Endothelial cell of umbilical vein (primary cell): Measurements from ENCODE around the gene SERPINC1. TPM values are rescaled to one million over a fixed set of nuclear protein-coding genes. Genes with fewer than 3 reads are reported as not detected.

Source experiments
- BruUV-seq: library from RNA; stranded (reverse); fragments of 400-500 nt; replicated peaks from 2 replicates; lab custom pipeline; 2021; lab: Mats Ljungman, UMichigan
- CTCF ChIA-PET: fragments of 300-600, 350-600 bp; sonication (Branson Sonifier 250); formaldehyde crosslinking; loops from one replicate; lab custom pipeline; 2021; ENCODE audit warnings: antibody characterized with exemption, inconsistent platforms; lab: Charles Lee
- POLR2A ChIA-PET: fragments of 300-600, 350-600 bp; sonication (Branson Sonifier 250); formaldehyde crosslinking; loops from one replicate; lab custom pipeline; 2021; ENCODE audit warnings: antibody characterized with exemption, inconsistent platforms; lab: Charles Lee
- DNase-seq: peaks from one replicate; pipeline ENCODE4 v3.0.0-alpha.2; 2011; ENCODE audit warnings: low read depth, low spot score
- FAIRE-seq: peaks from 2 replicates; lab custom pipeline; 2011; peaks lifted over from hg19 to GRCh38; lab: Jason Lieb, UNC
- H2AFZ ChIP-seq: 2 replicates; pipeline ENCODE4 v1.6.0; 2012; ENCODE audit warnings: low read depth, low read length, control low read depth, inconsistent platforms
- H3K27ac ChIP-seq: 2 replicates; pipeline ENCODE4 v1.5.1; 2011; ENCODE audit warnings: low read depth, mild to moderate bottlenecking, control low read depth, low read length, moderate library complexity; ENCODE audit not compliant: insufficient read depth
- H3K27me3 ChIP-seq, 2 experiments: 2 replicates each; pipeline versions ENCODE4 v1.6.0 to v1.6.1; 2011; ENCODE audit warnings: low read length in 2 of 2, mixed read lengths in 1 of 2; ENCODE audit not compliant: control insufficient read depth in 2 of 2, insufficient read depth in 2 of 2
- H3K36me3 ChIP-seq, 2 experiments: 2 replicates in 1 of 2; 3 replicates in 1 of 2; pipeline ENCODE4 v1.5.1; 2011; ENCODE audit warnings: low read length in 2 of 2, mild to moderate bottlenecking in 1 of 2, moderate library complexity in 1 of 2; ENCODE audit not compliant: control insufficient read depth in 2 of 2, insufficient read depth in 2 of 2; ENCODE audit errors: extremely low read depth in 1 of 2
- H3K4me1 ChIP-seq: 3 replicates; pipeline ENCODE4 v1.5.1; 2011; ENCODE audit warnings: mild to moderate bottlenecking, low read length; ENCODE audit not compliant: control insufficient read depth, insufficient read depth; ENCODE audit errors: extremely low read depth
- H3K4me2 ChIP-seq: 2 replicates; pipeline ENCODE4 v1.6.1; 2011; ENCODE audit warnings: low read length, control low read depth, mixed read lengths; ENCODE audit not compliant: insufficient read depth
- H3K4me3 ChIP-seq, 3 experiments: fragments of 200-600 bp in 1 of 3; sonication (generic), shearing (Covaris generic) in 1 of 3; replicated peaks in 1 of 3; 2 replicates each; pipeline ENCODE4 v1.5.1; 2011 to 2016; ENCODE audit warnings: control low read depth in 3 of 3, low read length in 3 of 3, mild to moderate bottlenecking in 2 of 3, inconsistent platforms in 1 of 3, low read depth in 1 of 3, moderate library complexity in 1 of 3; ENCODE audit not compliant: insufficient read depth in 1 of 3
- H3K79me2 ChIP-seq: 2 replicates; pipeline ENCODE4 v1.6.0; 2012; ENCODE audit warnings: low read length, inconsistent platforms; ENCODE audit not compliant: control insufficient read depth, insufficient read depth
- H3K9ac ChIP-seq: replicated peaks from 2 replicates; pipeline ENCODE3; 2011; ENCODE audit warnings: low read length, control low read depth; ENCODE audit not compliant: insufficient read depth; ENCODE audit errors: extremely low read depth
- H3K9me1 ChIP-seq: replicated peaks from 3 replicates; pipeline ENCODE4 v1.6.0; 2011; ENCODE audit warnings: mild to moderate bottlenecking, low read length; ENCODE audit not compliant: control insufficient read depth, insufficient read depth; ENCODE audit errors: extremely low read depth
- H3K9me3 ChIP-seq: replicated peaks from 2 replicates; pipeline ENCODE4 v1.5.1; 2012; ENCODE audit warnings: low read length, inconsistent platforms; ENCODE audit not compliant: control insufficient read depth, insufficient read depth
- H4K20me1 ChIP-seq: replicated peaks from 2 replicates; pipeline ENCODE3; 2011; ENCODE audit warnings: mild to moderate bottlenecking, low read length; ENCODE audit not compliant: control insufficient read depth, insufficient read depth; ENCODE audit errors: extremely low read depth
- EZH2 ChIP-seq: IDR thresholded peaks from 2 replicates; pipeline ENCODE4 v1.6.1; 2012; ENCODE audit warnings: borderline replicate concordance, low read depth, mild to moderate bottlenecking, moderate library complexity, low read length, inconsistent platforms; ENCODE audit not compliant: severe bottlenecking
- FOS ChIP-seq: IDR thresholded peaks from 2 replicates; pipeline ENCODE4 v1.6.1; 2011; ENCODE audit warnings: mild to moderate bottlenecking, low read length, moderate library complexity, borderline replicate concordance; ENCODE audit not compliant: insufficient read depth
- JUN ChIP-seq: IDR thresholded peaks from 2 replicates; pipeline ENCODE4 v1.6.1; 2011; ENCODE audit warnings: borderline replicate concordance, low read depth; ENCODE audit not compliant: insufficient read length, insufficient read depth
- MAX ChIP-seq: IDR thresholded peaks from 2 replicates; pipeline ENCODE4 v1.6.1; 2011; ENCODE audit not compliant: insufficient read depth, insufficient read length
- POLR2AphosphoS5 ChIP-seq: IDR thresholded peaks from 2 replicates; pipeline ENCODE4 v1.6.1; 2012; ENCODE audit warnings: low read depth, mild to moderate bottlenecking, control low read depth, low read length, moderate library complexity; ENCODE audit not compliant: insufficient read depth
- dilution Hi-C: fragments of 300-500 bp; cut with MboI; formaldehyde crosslinking; loops from one replicate; pipeline ENCODE4 v1.15.0; 2019; ENCODE audit warnings: low sequenced_read_pairs; ENCODE audit not compliant: extremely low pct_ligation_motif_present
- intact Hi-C: fragments of 100-400 bp; cut with micrococcal nuclease; formaldehyde crosslinking; loops from one replicate; pipeline ENCODE4 v1.10.0; 2022
- polyA plus RNA-seq, 4 experiments: library from polyadenylated mRNA; depleted of rRNA in 3 of 4; stranded (reverse) in 3 of 4; unstranded in 1 of 4; fragments of >200 nt; gene quantifications; 2 replicates each; pipeline versions ENCODE4 v1.2.1 to v1.2.3, GENCODE V29; 2011 to 2012; ENCODE audit warnings: missing spikeins in 1 of 4
- total RNA-seq: library from RNA; stranded (reverse); gene quantifications from 2 replicates; pipeline ENCODE4 v1.2.3, GENCODE V29; 2021

SERPINC1 gene
- total and polyA plus RNA-seq, 2 donors (not counting 3 experiments of a cell fraction or from before 2014, with no cell fraction given): 0.06 to 0.35 TPM

GRCh38 chr1:173867141-173867752 lies 49.9 kb downstream of the SERPINC1 start:
- FAIRE-seq: peak; percentile 64
- peak overlapping the region; percentile 74 for H3K9ac ChIP-seq
- H3K4me2 ChIP-seq: peak overlapping the region; percentile 95
- TSS peak; percentile 57 for BruUV-seq
- peak overlapping the region; percentile 36 to 99 (median 90) for H3K4me3 ChIP-seq
- POLR2A ChIA-PET: interaction anchor here (0.7 to 2.5 kb wide), 3 partner anchors 14 to 43 kb away, joined by 3 to 18 read pairs (median 4); partner anchors contain the start of genes CENPL and DARS2
- dilution Hi-C loops (no loop called here), intact Hi-C loops (loop anchor here (5.0 kb wide), 2 partner anchors 1120 to 1130 kb away; partner anchors contain the start of gene CACYBP)
- peak overlapping the region; percentile 45 for H3K27ac ChIP-seq
- CTCF ChIA-PET: no interaction called here
- peaks cover 37% of the 10 kb centered on the region for H3K79me2 ChIP-seq
- no peaks in the 10 kb centered on the region for H3K27me3 ChIP-seq
- DNase-seq: no peak
- peaks cover 48% of the 10 kb centered on the region for H3K4me1 ChIP-seq
- TF ChIP-seq EZH2: no peak
- TF ChIP-seq MAX: peak; percentile 32
- no peak overlapping the region for H2AFZ ChIP-seq
- H3K9me3 ChIP-seq: no peaks in the 10 kb centered on the region
- H3K36me3 ChIP-seq: peaks cover 18 to 40% of the 10 kb centered on the region in 2 experiments
- no peaks in the 10 kb centered on the region for H3K9me1 ChIP-seq
- H4K20me1 ChIP-seq: peaks cover 8% of the 10 kb centered on the region

- H3K4me2 ChIP-seq: peak overlapping the region; percentile 95
- peaks cover 8% of the 10 kb centered on the region for H4K20me1 ChIP-seq
- peak overlapping the region; percentile 74 for H3K9ac ChIP-seq
- TF ChIP-seq POLR2AphosphoS5: peak; percentile 14
- no peak for TF ChIP-seq FOS
- no peak for TF ChIP-seq JUN
- intact Hi-C loops (loop anchor here (5.0 kb wide), 2 partner anchors 1119 to 1131 kb away; partner anchors contain the start of gene CACYBP), dilution Hi-C loops (no loop called here)
- no TSS peak for BruUV-seq
- CTCF ChIA-PET: interaction anchor here (2.2 kb wide), 1 partner anchor 43 kb away, joined by 6 read pairs; the partner anchor contains the start of gene DARS2
- DNase-seq (no peak), FAIRE-seq (no peak)
- H3K4me3 ChIP-seq: peak overlapping the region; percentile 36 to 99 (median 90)
- H3K9me3 ChIP-seq: no peaks in the 10 kb centered on the region
- POLR2A ChIA-PET: interaction anchor here (1.1 to 1.4 kb wide), 2 partner anchors 13 to 154 kb away, joined by 3 to 5 read pairs; no protein-coding TSS in a partner anchor
- peaks cover 47% of the 10 kb centered on the region for H3K4me1 ChIP-seq
- no peak overlapping the region for H2AFZ ChIP-seq
- no peaks in the 10 kb centered on the region for H3K27me3 ChIP-seq
- peaks cover 18 to 40% of the 10 kb centered on the region in 2 experiments for H3K36me3 ChIP-seq
- H3K9me1 ChIP-seq: no peaks in the 10 kb centered on the region
- peak overlapping the region; percentile 31 for H3K27ac ChIP-seq
- peaks cover 37% of the 10 kb centered on the region for H3K79me2 ChIP-seq
Observed at GRCh38 chr1:173866413-173867115, 50.6 kb downstream of the SERPINC1 start.
